Parathyroid adenoma (tissue), 2 donors: ENCODE measurements around the gene CCR5AS.

Source experiments
- H2AFZ ChIP-seq: fragments of 300-600 bp; sonication (generic); one replicate; pipeline ENCODE4 v1.7.0; 2017; ENCODE audit warnings: antibody characterized with exemption, mild to moderate bottlenecking
- H3K27ac ChIP-seq: fragments of 300-600 bp; sonication (generic); one replicate; pipeline ENCODE4 v1.7.0; 2017
- H3K27me3 ChIP-seq: fragments of 300-600 bp; sonication (generic); one replicate; pipeline ENCODE4 v1.7.0; 2017; ENCODE audit warnings: low read length; ENCODE audit not compliant: control insufficient read depth, insufficient read depth
- H3K36me3 ChIP-seq: fragments of 300-600 bp; sonication (generic); one replicate; pipeline ENCODE4 v1.7.0; 2017; ENCODE audit warnings: low read length; ENCODE audit not compliant: control insufficient read depth, insufficient read depth
- H3K4me1 ChIP-seq: fragments of 300-600 bp; sonication (generic); one replicate; pipeline ENCODE4 v1.7.0; 2017; ENCODE audit warnings: control low read depth
- H3K4me2 ChIP-seq: fragments of 300-600 bp; sonication (generic); one replicate; pipeline ENCODE4 v1.7.0; 2017; ENCODE audit warnings: low read length
- H3K4me3 ChIP-seq: fragments of 300-600 bp; sonication (generic); one replicate; pipeline ENCODE4 v1.7.0; 2017; ENCODE audit warnings: low read depth, low read length
- H3K79me2 ChIP-seq: fragments of 300-600 bp; sonication (generic); one replicate; pipeline ENCODE4 v1.7.0; 2017; ENCODE audit warnings: control low read depth
- H3K9ac ChIP-seq: fragments of 300-600 bp; sonication (generic); one replicate; pipeline ENCODE4 v1.7.0; 2017; ENCODE audit warnings: mild to moderate bottlenecking
- H3K9me3 ChIP-seq: fragments of 300-600 bp; sonication (generic); one replicate; pipeline ENCODE4 v1.7.0; 2017; ENCODE audit warnings: low read length; ENCODE audit not compliant: control insufficient read depth
- TF ChIP-seq, protein P1 (sequence below): fragments of 300-600 bp; sonication (generic); IDR thresholded peaks from one replicate; pipeline ENCODE4 v1.7.0; 2017; ENCODE audit warnings: antibody characterized with exemption, mild to moderate bottlenecking
- donor health status: primary hyperparathyroidism.

Gene CCR5AS

DNA sequence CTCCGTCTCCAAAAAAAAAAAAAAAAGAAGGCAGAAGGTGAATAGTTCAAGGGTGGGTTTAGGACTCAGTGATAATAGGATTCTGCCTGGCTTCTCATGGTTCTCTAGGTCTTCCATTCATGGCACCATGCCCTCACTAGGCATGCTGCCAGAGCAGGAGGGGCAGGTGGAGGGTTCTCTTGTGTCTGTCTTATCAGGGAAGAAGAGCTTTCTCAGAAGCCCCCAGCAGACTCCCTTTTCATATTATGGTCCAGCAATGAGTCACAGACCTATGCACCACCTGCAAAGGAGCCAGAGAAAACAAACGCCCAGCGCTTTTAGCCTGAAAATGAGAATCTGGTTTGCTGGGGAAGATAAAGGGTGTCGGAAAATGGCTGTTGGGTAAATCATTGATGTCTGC is 50.0 kb downstream of the CCR5AS start:
- no peaks in the 10 kb centered on the region for H3K27me3 ChIP-seq
- H3K79me2 ChIP-seq = no peaks in the 10 kb centered on the region
- H3K4me2 ChIP-seq = no peak overlapping the region
- no peak overlapping the region for H2AFZ ChIP-seq
- no peaks in the 10 kb centered on the region for H3K9me3 ChIP-seq
- H3K4me3 ChIP-seq = no peak overlapping the region
- H3K9ac ChIP-seq = no peak overlapping the region
- no peak overlapping the region for H3K27ac ChIP-seq
- H3K36me3 ChIP-seq = no peaks in the 10 kb centered on the region
- TF ChIP-seq, protein P1, sequence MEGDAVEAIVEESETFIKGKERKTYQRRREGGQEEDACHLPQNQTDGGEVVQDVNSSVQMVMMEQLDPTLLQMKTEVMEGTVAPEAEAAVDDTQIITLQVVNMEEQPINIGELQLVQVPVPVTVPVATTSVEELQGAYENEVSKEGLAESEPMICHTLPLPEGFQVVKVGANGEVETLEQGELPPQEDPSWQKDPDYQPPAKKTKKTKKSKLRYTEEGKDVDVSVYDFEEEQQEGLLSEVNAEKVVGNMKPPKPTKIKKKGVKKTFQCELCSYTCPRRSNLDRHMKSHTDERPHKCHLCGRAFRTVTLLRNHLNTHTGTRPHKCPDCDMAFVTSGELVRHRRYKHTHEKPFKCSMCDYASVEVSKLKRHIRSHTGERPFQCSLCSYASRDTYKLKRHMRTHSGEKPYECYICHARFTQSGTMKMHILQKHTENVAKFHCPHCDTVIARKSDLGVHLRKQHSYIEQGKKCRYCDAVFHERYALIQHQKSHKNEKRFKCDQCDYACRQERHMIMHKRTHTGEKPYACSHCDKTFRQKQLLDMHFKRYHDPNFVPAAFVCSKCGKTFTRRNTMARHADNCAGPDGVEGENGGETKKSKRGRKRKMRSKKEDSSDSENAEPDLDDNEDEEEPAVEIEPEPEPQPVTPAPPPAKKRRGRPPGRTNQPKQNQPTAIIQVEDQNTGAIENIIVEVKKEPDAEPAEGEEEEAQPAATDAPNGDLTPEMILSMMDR = no peak
- H3K4me1 ChIP-seq = no peaks in the 10 kb centered on the region

DNA sequence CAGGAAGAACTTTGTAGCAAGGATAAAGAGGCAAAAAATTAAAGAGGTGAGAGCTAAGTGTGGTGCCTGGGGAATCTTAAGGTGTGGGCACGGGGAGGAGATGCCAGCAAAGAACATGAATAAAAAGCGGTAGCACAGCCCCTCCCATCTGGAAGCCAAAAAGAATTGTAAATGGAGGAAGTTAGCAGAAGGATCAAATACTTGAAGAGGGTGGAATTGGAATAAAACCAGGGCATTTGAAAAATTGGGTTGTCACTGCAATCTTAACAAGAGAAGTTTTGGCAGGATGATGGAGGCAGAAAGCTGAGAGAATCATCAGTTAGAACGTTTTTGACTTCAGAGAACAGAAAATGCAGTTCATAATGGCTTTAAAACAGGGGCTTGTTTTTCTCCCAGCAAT is 50.6 kb downstream of the CCR5AS start:
- Histone ChIP-seq H3K4me2 (no peak overlapping the region), H3K27me3 (no peaks in the 10 kb centered on the region), H3K79me2 (no peaks in the 10 kb centered on the region), H3K36me3 (no peaks in the 10 kb centered on the region), H3K9ac (no peak overlapping the region), H2AFZ (no peak overlapping the region), H3K27ac (no peak overlapping the region), H3K4me3 (no peak overlapping the region), H3K9me3 (no peaks in the 10 kb centered on the region), H3K4me1 (no peaks in the 10 kb centered on the region)
- TF ChIP-seq, protein P1 = no peak

DNA sequence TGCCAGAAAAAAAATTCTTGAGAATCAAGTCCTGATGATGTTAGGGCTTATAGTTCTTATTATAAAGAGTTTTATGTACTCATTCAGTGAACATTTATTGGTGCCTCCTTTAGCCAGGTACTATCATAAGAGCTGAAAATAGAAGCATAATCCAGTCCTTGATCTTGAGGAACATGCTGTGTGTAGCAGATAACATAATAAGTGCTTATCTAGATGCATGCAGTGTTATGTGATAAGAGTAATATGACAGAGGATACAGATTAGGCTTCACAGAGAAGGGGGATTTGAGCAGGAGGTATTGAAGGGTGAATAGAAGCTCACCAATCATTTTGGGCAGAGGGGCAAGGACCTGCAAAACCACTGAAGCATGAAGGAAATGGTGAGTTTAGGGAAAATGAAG is 51.9 kb downstream of the CCR5AS start:
- no peaks in the 10 kb centered on the region for H3K79me2 ChIP-seq
- H3K27ac ChIP-seq = no peak overlapping the region
- H3K9me3 ChIP-seq = no peaks in the 10 kb centered on the region
- no peaks in the 10 kb centered on the region for H3K27me3 ChIP-seq
- no peak overlapping the region for H3K9ac ChIP-seq
- no peaks in the 10 kb centered on the region for H3K36me3 ChIP-seq
- TF ChIP-seq, protein P1 = no peak
- no peak overlapping the region for H3K4me2 ChIP-seq
- H3K4me3 ChIP-seq = no peak overlapping the region
- no peaks in the 10 kb centered on the region for H3K4me1 ChIP-seq
- H2AFZ ChIP-seq = no peak overlapping the region

DNA sequence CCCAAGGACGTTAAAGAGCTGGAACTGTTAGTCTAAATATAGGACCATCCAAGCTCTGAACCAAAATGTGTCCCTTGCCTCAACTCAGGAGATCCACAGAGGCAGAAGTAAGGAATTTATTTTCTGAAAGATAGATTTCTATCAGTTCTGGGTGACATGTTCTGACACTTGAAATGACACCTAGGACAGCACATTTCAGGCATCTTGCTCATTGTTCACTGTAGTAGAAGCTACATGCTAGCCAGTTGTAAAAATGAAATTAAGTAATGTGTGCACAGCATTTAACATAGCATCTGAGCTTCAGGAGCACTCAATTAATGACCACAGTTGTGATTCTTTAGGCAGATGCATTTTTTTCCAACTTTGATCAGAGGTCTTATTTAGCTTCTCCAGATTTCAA is 52.4 kb downstream of the CCR5AS start:
- H3K4me2 ChIP-seq = no peak overlapping the region
- TF ChIP-seq, protein P1 = no peak
- no peak overlapping the region for H3K27ac ChIP-seq
- H3K4me3 ChIP-seq = no peak overlapping the region
- H3K4me1 ChIP-seq = no peaks in the 10 kb centered on the region
- no peak overlapping the region for H3K9ac ChIP-seq
- no peaks in the 10 kb centered on the region for H3K9me3 ChIP-seq
- no peaks in the 10 kb centered on the region for H3K27me3 ChIP-seq
- no peaks in the 10 kb centered on the region for H3K36me3 ChIP-seq
- H2AFZ ChIP-seq = no peak overlapping the region
- H3K79me2 ChIP-seq = no peaks in the 10 kb centered on the region

DNA sequence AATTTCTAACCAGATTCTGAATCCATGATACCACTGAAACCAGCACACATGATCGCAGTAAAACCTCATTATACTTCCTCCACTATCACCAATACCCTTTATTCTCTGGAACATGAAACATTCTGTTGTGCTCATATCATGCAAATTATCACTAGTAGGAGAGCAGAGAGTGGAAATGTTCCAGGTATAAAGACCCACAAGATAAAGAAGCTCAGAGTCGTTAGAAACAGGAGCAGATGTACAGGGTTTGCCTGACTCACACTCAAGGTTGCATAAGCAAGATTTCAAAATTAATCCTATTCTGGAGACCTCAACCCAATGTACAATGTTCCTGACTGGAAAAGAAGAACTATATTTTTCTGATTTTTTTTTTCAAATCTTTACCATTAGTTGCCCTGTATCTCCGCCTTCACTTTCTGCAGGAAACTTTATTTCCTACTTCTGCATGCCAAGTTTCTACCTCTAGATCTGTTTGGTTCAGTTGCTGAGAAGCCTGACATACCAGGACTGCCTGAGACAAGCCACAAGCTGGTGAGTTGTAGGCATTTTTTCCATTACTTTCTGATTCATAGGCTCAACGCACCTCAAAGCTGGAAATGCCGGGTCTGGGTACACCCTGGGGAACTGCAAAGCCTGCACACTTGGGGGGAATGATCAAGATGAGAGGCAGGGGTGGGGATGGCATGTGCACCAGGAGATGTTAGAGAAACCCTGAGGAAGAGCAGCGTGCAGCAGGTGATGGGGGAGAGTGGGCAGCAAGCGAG is 53.0 kb downstream of the CCR5AS start, which contains the start of gene CCR2:
Gene CCR2, plus strand, starts transcription at position 465 of the 764 bp plus-strand sequence. CDS start 3,417 bp downstream, outside the sequence.
- Histone ChIP-seq H3K27ac (no peak within 1 kb of the TSS), H3K36me3 (no peaks in the 10 kb centered on the region), H3K4me1 (no peaks in the 10 kb centered on the region), H3K79me2 (no peaks in the 10 kb centered on the region), H3K4me3 (no peak within 1 kb of the TSS), H3K27me3 (no peaks in the 10 kb centered on the region), H3K4me2 (no peak within 1 kb of the TSS), H2AFZ (no peak within 1 kb of the TSS), H3K9ac (no peak within 1 kb of the TSS), H3K9me3 (no peaks in the 10 kb centered on the region)
- TF ChIP-seq, protein P1 = no peak
